ENCODE data around the gene CHST5. TPM values are rescaled to one million over a fixed set of nuclear protein-coding genes. Genes with fewer than 3 reads are reported as not detected.
"Not testable (repeated sequence)": the region's sequence is repeated elsewhere in the genome, so short reads cannot be mapped to it uniquely, and the experiment has no call there.

CHST5 gene
- total RNA-seq, 1 experiment from 2014 or later: 0.25 TPM

DNA sequence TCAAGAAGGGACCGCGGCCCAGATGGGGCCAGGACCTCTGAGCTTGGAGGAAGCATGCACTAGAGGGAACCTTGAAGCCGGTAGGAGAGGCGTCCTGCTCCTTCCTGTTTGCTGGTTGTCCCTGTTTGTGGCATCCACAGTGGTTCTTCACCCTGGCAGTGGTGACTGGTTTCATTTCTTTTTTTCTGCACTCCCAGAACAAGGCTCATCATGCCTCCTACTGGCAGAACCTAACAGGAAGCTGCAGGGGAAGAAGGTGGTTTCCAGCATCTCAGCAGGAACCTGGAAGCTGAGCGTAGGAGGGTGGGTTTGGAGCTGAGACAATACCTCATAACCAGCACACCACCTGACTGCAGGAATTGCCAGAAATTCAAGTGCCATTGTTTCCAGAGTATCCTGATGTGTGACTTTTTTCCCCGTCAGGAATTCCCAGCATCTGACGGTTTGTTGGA, 14.3 kb upstream of the CHST5 start:
- DNase-seq (ENCODE audit: low spot score): peak; percentile 71

DNA sequence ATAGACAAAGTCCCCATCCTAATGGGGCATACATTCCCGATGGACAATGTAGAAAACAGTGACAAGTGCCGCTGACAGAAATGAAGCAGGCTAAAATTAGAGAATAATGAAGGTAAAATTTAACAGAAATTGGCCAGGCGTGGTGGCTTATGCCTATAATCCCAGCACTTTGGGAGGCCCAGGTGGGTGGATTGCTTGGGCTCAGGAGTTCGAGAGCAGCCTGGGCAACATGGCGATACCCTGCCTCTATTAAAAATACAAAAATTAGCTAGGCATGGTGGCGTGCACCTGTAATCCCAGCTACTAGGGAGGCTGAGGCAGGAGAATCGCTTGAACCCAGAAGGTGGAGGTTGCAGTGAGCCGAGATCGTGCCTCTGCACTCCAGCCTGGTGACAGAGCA, 12.5 kb upstream of the CHST5 start:
- DNase-seq (ENCODE audit: low spot score): not testable (repeated sequence)

DNA sequence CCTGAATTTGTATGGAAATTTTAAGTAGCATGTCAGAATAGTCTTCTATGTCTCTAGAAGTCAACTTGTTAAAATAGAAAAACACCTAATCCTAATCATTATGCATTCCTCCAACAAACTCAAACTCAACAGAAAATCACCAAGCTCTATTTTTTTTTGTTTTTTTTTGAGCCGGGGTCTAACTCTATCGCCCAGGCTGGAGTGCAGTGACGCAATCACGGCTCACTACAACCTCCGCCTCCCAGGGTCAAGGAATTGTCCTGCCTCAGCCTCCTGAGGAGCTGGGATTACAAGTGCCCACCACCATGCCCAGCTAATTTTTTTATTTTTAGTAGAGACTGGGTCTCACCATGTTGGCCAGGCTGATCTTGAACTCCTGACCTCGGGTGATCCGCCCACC, 10.4 kb upstream of the CHST5 start:
- DNase-seq (ENCODE audit: low spot score): no peak

DNA sequence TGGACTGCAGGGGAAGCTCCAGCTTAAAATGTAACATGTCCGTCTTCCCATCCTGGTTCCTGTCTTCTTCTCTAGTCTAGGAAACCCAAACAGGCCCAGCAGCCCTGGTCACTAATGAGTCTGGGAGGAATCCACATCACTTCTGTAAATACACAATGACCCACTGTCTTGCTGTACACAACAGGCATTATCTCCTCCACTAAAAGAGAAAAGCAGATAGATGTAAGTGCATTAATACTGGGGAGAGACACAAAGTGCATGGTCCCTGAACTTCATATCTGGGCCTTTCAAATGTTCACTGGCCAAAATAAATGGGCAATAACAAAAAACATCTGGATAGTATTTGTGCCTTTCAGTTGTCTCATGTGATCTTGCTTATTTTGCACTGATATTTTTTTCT, 10.0 kb upstream of the CHST5 start:
- not testable (repeated sequence) for DNase-seq (ENCODE audit: low spot score)

- not testable (repeated sequence) for DNase-seq (ENCODE audit: low spot score)
Observed at GRCh38 chr16:75542462-75542861, 6.6 kb upstream of the CHST5 start.

- DNase-seq (ENCODE audit: low spot score): no peak
Observed at GRCh38 chr16:75541236-75541635, 5.3 kb upstream of the CHST5 start.

DNA sequence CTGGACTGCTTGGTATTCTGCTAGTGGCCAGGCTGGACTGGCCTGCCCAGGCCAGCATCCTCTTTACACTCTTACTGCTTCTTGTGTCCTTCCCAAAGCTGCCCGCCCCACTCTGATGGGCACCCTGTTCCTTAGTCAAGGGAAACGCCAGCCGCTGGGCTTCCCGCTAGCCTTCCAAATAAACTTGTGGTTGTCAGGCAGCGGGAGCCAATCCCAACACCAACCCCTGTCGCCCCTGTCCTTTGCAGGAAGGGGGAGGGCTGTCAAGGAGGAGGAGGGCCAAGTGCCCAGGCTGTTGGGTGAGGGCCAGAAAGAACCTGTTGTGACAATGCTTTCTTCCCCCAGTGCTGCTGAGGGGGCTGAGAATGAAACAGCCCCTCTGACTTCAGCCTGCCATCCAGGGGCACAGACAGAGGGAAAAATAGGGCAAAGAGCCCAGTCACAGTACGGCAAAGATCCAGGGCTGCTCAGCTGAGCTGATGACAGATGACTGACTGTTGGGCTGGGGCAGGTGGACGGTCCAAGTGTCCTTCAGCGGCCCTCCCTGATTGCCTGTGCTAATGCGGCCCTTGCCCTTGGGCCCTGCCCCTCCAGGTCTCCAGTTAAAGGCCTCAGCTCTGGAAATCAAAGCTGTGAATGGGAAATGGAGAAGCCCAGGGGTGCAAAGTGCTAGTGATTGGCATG, 3.1 kb upstream of the CHST5 start:
- DNase-seq (ENCODE audit: low spot score): not testable (repeated sequence)

DNA sequence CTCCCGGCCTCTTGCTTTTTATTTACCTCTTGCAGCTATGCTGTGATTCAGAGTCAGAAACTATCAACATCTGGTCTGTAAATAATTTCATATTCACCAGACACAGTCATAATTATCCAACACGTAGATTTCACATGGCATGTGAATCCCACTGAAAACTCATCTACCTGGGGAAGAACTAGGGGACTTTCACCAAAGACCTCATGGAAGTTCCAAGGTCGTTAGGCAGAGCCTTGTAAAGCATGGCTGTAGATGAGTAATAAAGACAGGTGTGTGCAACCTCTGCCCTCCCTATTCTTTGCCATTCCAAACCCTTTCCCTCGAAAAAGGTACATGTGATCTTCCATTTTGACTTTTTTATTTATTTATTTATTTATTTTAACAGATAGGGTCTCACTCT, 1.9 kb upstream of the CHST5 start:
- DNase-seq (ENCODE audit: low spot score): no peak

GRCh38 chr16:75535211-75535843, 581 bp downstream of the CHST5 start:
- DNase-seq (ENCODE audit: low spot score): no peak

DNA sequence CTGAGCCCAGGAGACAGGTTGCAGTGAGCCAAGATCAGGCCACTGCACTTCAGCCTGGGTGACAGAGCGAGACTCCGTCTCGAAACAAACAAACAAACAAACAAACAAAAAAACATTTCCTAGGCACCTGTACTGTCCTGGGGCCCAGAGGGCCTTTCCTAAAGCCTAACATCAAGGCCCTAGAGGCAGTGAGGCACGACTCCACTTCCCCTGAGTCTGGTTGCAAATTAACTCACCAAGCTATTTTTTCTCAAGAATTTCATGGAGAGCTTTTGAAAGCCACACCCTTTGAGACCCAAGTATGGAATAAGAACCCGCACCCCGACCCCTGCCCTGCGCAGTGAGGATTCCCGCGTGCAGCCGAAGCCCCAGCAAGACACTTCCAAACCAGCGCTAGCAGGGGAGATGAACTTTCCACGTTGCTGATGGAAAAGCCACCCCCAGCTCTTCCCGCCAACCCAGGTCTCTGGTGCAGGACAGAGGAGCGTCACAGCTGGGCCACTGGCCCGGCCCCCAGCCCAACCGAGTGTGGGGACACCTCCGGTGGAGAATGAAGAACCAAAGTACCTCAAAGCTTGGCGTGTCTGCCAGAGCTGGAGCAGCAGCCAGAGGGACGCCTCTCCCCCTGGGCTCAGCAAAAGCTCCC, 1.2 kb downstream of the CHST5 start:
- DNase-seq (ENCODE audit: low spot score): no peak

GRCh38 chr16:75532791-75533190, 3.1 kb downstream of the CHST5 start:
- no peak for DNase-seq (ENCODE audit: low spot score)

- DNase-seq (ENCODE audit: low spot score): no peak
Observed at GRCh38 chr16:75532142-75532765, 3.7 kb downstream of the CHST5 start.

DNA sequence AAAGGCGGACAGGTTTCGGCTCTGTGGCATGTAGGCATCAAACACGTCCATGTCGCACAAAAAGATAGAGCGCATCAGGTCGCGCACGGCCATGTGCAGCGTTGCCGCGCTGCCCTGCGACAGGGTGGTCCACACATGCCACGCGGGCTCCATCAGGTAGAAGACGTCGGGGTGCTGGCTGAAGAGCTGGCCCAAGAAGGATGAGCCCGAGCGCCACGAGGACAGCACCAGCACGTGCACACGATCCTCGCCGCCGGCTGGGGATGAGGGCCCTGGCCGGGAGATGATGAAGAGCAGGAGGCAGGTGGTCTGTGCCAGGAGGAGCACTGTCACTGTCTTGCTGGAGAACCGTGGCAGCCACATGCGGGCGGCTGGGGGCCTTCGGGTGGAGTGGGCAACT, 5.9 kb downstream of the CHST5 start:
- no peak for DNase-seq (ENCODE audit: low spot score)

- no peak for DNase-seq (ENCODE audit: low spot score)
Observed at GRCh38 chr16:75529056-75529905, 6.6 kb downstream of the CHST5 start.

GRCh38 chr16:75527825-75528299, 8.0 kb downstream of the CHST5 start:
- DNase-seq (ENCODE audit: low spot score): peak; percentile 38

DNA sequence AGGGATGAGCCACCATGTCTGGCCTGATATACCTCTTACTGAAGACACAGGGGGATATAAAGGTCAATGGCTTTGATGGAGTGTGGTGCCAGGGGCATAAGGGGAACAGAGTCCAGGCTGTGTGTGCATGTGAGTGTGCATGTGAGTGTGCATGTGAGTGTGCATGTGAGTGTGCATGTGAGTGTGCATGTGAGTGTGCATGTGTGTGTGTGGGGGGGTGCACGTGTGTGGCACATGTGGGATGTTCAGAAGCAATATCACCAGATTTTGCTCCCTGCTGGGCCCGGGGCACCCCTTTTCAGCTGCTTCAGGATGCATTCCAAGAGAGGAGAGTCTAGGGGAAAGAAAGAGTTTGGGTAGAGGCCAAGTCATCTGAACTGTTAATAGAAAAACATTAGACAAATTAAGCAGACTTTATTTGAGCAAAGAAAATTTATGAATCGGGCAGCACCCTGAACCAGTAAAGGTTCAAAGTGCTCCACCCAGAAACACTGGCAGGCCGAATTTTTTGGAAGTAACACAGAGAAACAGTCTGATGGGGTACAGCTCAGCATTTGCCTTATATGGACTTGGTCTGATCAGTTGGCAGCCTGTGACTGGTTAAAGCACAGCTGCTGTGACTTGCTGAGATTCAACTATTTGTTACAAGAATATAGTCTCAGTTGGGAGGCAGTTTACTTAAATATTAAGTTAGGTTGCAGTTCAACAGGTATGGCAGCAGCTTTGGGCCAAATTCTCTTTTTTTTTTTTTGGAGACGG, 9.7 kb downstream of the CHST5 start:
- no peak for DNase-seq (ENCODE audit: low spot score)

DNA sequence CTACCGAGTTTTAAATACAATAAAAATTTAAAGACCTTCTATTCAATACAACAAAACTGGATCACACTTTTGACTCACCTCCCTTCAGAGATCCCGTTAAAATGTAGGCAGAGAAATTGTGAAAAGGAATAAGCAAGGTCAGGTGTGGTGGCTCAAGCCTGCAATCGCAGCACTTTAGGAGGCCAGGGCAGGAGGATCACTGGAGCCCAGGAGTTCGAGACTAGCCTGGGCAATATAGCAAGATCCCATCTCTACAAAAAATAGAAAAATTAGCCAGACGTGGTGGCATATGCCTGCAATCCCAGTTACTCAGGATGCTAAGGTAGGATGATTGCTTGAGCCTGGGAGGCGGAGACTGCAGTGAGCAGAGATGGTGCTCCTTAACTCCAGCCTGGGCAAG, 16.7 kb downstream of the CHST5 start:
- DNase-seq (ENCODE audit: low spot score): no peak

DNA sequence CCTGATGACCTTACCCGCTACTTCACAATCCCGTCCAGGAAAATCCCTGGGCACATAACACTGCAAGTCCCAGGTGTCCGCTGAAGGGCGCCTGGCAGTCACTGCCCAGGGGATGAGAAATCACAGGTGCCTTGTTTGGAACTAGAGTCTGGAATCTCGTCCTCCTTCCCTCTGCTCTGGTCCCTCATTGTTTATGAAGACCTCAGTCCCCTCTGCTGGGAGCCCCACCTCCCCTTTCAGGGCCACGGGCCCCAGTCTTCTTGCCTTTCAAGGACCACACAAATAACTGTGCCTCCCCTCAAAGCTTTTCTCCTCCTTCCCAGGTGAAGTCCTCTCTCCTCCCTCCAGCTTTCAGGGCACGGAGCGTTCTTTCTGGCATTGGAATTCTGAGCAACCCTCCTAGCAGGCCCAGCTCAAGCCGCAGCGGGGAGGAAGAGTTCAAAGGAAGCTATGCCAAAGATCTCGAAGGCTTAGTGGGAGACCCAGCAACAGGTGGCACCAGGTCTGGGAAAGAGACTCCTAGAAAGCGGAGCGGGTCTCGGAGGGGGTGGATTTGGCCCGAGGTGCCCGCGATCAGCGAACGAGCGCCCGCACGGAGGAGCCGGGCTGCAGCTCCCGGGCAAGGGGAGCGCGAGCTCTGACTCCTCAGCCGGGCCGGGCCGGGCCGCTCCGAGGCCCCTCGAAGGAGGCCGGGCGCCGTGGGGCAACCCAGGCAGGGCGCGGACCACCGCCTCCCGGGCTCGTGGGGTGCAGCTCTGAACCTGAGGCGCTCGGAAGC, 19.5 kb downstream of the CHST5 start:
- DNase-seq (ENCODE audit: low spot score): peak; percentile 38

GRCh38 chr16:75514296-75514695, 21.6 kb downstream of the CHST5 start:
- no peak for DNase-seq (ENCODE audit: low spot score)

- no peak for DNase-seq (ENCODE audit: low spot score)
Observed at GRCh38 chr16:75506574-75506973, 29.3 kb downstream of the CHST5 start.
